ENCODE data around the gene KRTAP5-10.

- TF ChIP-seq CTCF (conservative IDR thresholded peaks at IDR 0.05 in 1 of 2, IDR thresholded peaks at IDR 0.05 in 1 of 2; ENCODE audit: low read depth in 1 of 2, low read length in 2 of 2) (no peak), EZH2 (IDR thresholded peaks at IDR 0.05; ENCODE audit: low read length, missing control alignments) (no peak)
These were observed 45.8 kb upstream of the KRTAP5-10 start for GRCh38 chr11:71519546-71519945.

Measured in fibroblast of lung (primary cell).